NCI-H446 (cell line): Measurements from ENCODE around the gene ELOA.

Experiments used
- DNase-seq, 2 experiments: peaks; one replicate each; lab custom pipeline; 2025; lab: John Stamatoyannopoulos, UW

The ELOA gene, protein sequence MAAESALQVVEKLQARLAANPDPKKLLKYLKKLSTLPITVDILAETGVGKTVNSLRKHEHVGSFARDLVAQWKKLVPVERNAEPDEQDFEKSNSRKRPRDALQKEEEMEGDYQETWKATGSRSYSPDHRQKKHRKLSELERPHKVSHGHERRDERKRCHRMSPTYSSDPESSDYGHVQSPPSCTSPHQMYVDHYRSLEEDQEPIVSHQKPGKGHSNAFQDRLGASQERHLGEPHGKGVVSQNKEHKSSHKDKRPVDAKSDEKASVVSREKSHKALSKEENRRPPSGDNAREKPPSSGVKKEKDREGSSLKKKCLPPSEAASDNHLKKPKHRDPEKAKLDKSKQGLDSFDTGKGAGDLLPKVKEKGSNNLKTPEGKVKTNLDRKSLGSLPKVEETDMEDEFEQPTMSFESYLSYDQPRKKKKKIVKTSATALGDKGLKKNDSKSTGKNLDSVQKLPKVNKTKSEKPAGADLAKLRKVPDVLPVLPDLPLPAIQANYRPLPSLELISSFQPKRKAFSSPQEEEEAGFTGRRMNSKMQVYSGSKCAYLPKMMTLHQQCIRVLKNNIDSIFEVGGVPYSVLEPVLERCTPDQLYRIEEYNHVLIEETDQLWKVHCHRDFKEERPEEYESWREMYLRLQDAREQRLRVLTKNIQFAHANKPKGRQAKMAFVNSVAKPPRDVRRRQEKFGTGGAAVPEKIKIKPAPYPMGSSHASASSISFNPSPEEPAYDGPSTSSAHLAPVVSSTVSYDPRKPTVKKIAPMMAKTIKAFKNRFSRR

DNA sequence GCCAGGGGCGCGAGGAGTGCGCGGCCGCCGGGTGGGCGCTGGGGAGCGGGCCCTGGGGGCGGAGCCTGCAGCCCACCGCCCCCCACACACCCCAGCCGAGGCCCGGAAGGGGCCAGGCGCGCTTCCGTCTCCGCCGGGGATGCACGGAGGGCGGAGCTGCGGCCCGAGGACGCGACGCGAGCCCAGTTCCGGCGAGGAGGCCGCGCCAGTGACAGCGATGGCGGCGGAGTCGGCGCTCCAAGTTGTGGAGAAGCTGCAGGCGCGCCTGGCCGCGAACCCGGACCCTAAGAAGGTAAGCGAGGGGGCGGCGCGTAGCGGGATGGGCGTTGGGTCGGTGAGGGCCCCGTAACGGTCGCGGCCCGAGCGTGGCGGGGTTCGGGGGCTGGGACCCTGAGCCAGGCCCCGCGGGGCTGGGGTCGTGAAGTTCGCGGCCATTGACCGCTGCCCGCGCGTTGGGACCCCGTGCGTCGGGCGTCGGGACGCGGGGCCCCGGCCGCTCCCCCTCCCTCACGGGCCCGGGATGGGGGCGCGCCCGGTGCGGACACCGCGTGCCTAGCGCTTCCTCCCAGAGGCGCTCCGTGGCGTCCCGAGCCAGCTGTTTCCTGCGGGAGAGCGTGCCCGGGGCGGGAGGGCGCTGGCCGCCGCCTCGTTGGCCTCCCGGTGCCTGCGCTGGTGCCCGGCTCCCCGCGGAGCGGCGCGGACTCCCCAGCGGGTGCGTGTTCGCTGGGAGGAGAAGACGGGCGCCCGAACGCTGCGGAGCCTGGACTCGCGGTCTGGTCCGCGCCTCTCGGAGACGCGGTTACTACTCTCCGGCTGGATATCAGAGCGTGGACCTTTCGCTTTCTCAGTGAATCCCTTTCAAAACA lies at the start of gene ELOA:
TSS of gene ELOA (plus strand) at position 185 of the 866 bp plus-strand sequence. CDS start at position 218, 33 bp downstream.
- DNase-seq, result peak; percentile 60 to 83

DNA sequence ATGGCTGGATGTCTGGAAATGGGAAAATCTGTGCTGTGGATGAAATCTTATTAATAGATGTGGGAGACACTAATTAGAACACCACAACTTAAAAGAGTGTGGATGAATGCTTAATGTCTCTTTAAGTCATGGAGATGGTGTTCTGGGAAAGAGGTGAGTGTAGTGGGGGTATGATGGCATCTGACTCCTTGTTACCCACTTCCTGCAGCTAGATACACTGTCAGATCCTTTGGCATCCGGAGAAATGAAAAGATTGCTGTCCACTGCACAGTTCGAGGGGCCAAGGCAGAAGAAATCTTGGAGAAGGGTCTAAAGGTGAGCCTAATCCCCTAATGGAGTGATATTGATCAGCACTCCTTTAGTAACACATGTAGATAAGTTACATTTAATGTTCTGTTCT lies 49.7 kb upstream of the ELOA start:
- DNase-seq, result no peak

DNA sequence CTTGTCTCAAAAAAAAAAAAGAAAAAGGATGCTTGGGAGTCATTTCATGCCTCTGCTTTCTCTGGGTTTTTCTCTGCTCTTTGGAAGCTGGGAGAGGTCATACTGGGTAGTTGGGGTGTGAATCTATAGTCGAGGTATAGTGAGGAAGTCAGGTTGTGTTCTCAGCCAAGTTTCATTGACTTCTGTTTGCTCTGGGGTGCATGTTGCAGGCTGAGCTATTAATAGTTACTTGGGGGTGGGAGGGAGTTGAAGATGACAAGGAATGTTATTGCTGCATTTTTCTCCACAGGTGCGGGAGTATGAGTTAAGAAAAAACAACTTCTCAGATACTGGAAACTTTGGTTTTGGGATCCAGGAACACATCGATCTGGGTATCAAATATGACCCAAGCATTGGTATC lies 48.9 kb upstream of the ELOA start:
- DNase-seq, result no peak

DNA sequence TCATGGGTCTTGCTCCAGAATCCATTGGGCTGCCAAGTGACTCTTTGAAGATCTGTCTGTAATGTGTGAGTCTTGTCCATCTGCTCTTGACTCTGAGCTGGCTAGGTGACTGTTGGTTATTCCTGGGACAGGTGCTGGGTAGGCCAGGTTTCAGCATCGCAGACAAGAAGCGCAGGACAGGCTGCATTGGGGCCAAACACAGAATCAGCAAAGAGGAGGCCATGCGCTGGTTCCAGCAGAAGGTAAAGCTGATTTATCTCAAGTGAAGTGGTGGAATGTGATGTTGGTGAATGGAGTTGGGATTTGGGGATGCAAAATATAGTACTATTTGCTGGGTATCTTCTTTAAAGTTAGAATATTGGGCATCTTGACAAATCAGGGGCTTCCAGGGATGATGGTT lies 47.6 kb upstream of the ELOA start:
- DNase-seq, result no peak

DNA sequence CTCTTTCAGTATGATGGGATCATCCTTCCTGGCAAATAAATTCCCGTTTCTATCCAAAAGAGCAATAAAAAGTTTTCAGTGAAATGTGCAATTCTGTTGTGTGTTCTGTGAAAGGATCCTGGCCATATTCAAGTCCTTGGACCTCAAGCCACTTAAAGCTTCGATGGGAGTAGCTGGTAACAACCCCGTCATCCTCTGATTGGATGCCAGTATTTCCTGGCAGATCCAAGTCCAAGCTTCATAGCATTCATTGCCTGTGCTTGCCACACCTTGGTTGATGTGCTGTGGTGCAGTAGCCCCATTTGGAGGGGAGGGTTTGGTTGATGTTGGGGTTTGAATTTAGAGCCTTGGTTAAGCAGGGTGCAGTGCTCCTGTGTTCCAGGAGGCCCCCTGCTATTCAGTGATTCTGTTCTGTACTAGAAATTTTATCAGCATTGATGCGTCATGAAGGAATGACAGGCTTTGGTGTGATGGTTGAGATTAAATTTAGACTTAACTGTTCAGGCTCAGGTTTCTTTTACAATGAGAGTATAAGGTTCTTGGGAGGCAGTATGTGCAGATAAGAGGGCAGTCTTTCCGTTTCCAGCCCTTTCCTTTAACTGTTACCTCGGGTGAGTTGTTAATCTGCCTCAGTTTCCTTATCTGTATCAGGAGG lies 46.8 kb upstream of the ELOA start:
- no peak for DNase-seq

DNA sequence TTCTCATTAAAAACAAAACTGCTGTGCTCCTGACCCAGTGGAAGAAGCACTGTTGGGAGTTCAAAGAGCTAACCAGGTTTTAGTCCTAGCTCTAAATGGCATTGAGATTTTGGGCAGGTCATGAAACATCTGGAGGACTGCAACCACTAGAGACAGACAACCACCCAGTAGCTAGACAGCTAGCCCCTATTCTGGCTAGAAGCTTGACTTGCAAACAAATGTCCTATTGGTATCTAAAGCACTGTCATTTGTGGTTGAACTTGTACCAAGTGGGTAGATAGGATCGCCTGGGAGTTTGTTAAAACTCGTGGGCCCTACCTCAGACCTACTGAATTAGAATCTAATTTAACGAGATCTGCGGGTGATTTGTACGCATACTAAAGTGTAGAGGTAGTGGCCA lies 44.8 kb upstream of the ELOA start:
- no peak for DNase-seq

DNA sequence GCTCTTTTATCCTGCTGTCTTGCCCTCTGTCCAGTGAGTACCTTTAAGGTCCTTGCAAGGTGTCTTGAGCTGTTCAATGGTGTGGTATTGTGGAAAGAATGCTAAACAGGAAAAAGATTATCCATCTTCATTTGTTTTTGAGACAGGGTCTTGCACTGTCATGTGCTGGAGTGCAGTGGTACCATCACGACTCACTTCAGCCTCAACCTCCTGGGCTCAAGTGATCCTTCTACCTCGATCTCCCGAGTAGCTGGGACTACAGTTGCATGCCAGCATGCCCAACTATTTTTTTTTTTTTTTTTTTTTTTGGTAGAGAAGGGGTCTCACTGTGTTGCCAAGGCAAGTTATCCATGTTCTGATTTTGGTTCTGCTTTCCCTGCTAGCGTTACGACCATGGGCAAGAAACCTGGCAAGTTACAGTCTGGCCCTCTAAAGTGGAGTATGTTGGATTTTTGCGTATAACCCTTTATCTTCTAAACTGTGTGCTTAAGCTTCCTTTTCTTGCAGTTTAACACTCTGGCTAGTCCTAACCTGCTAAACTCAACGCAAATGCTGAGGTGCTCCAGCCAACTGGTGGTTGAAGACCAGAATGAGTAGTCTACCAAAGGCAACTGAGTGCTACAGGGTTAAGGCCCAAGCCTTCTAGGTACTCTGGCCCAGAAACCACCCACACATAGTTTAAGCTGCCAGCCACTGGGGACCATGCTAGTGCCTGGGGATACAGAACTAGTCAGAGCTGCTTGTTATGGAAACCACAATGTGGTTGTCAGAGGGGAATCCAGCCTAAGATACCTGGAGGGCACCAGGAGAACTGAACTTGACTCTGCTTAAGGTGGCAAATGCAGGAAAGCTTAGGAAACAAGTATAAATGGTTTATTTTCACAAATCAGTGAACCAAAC lies 43.7 kb upstream of the ELOA start:
- no peak for DNase-seq

DNA sequence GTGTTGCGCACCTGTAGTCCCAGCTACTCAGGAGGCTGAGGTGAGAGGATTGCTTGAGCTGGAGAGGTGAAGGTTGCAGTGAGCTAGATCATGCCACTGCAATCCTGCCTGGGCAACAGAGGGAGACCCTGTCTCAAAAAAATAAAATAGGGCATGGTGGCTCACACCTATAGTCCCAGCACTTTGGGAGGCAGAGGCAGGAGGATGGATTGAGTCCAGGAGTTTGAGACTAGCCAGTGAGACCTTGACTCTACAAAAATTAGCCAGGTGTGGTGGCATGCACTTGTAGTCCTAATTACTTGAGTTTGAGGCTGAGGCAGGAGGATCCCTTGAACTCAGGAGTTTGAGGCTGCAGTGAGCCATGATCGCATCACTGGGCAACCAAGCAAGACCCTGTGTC lies 42.0 kb upstream of the ELOA start:
- DNase-seq, result no peak

DNA sequence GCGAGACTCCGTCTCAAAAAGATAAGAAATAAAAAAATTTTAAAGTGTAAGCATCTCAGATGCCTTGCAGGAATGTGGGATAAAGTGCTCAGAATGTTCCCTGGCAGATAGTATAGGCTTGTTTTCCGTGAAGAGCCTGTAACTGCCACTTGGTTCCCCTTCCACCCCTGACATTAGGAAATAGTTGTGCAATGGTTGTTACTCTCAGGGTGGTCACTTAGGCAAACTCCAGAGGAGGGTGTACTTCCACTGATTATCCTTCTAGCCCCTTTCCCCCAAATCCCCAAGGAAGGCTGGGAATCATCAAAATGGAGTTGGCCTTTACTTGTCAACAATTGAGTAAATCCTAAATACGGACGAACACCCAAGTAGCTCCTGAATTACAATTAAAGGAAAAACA lies 41.3 kb upstream of the ELOA start:
- DNase-seq, result no peak

DNA sequence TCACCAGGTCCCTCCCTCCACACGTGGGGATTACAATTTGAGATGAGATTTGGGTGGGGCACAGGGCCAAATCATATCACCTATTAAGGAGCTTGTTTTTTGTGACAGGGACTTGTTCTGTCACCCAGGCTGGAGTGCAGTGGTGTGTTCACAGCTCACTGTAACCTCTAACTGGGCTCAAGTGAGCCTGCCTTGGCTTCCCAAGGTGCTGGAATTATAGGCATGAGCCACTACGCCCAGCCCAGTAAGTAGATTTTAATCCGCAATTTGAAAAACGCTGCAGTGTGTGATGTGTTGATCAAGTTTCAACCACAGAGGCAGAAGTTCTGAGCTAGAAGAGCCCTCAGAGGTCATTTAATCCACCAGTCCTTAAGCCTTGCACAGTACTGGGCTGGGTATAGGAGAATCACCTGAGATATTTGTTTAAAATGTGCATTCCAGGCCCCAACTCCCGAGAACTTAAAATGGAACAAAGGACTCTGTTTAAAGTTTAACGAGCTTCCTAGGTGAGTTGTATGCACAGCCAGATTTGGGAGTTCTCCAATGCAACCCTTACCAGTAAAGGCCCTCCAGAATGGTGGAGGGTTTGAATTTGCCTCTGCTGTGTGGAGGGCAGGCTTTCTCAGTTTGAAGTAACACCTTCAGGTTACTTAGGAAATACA lies 38.3 kb upstream of the ELOA start:
- no peak for DNase-seq

DNA sequence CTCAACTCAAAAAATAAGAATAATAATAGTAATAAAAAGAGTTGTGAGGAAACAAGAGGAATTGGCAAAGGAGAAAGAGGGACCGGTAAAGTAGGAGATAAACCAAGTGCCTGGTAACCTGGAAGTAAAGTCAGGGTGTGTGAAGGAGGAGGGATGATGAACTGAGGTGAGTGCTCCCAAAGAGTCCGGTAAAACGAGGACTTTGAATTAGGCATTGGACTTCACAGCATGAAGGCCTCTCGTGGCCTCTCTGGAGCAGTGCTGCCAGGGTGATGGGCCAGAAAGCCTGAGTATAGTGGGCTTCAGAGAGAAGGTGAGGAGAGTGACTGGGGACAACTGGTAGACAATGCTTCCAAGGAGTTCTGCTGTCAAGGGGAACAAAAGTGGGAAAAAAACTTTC lies 34.0 kb upstream of the ELOA start:
- no peak for DNase-seq

DNA sequence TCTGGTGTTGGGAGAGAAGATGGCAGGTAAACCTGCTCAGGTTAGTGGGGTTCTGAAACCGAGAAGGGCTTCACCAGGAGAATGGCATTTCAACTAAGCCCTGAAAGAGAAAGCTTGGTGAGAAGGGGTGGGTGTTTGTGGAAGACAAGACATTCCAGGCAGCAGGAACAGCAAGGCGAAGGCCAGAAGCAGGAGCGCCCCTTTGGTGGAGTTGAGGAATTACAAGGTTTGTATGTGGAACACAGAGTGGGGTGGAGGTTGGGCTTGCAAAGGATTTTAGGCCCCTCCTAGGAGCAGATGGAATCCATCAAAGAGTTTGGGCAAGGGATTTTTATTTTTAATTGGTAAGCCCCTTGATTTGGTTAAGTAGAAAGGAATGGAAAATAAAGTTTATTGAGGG lies 24.8 kb upstream of the ELOA start:
- peak in 1 of 2 experiments; percentile 44 for DNase-seq

DNA sequence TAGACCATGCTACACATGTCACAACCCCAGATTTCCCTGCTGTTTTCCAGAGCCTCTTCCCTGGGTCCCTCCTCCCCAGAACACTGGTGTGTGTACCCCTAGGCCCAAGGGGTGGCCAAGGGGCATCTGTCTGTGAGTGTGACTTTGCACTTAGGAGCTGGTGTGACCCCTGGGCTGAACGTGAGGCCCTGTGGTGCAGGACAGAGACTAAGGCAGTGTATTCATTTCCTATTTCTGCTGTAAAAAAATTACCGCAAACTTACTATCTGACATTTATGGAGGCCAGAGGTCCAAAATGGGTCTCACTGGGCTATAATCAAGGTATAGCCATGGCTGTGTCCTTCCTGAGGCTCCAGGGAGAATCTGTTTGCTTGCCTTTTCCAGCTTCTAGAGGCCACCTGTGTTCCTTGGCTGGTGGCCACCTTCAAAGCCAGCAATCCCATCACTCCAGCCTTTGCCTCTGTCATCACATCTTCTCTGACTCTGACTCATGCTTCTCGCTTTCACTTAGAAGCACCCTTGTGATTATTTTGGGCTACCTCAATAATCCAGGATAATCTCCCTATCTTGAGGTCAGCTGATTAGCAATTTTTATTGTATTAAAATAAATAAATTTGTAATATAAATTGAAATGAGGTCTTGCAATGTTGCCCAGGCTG lies 24.0 kb upstream of the ELOA start:
- DNase-seq, result peak; percentile 22 to 43

DNA sequence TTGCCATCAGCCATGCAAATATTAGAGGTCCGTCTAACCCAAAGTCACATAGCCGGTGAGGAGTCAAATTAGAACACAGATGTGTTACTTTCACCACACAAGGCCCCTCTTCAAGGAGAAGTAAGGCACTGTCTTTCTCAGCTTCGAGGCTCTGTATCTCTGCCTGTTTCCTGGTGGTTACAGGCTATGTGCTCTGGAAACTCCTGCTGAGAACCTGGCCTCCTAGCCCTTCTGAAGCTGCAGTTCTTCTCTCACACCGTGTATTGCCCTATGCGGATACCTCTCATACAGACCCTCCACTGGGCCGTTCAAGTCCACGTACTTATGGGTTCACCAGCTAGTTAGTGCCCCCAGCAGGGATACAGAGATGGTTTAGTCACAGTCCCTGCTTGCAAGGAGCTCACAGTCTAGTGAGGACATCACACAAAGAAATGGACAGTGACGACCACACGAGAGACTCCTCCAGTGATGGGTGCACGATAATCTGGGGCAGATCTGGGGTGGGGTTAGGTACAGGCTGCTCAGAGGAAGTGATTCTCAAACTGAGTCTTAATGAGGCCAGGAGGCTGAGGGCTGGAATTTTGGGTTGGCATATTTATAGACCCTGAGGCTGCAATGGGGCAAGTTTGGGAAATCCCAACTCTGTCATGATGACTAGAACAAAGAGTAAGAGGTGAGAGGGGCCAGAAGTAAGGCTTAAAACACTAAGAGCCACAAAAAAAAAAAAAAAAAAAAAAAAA lies 22.8 kb upstream of the ELOA start:
- DNase-seq, result no peak

DNA sequence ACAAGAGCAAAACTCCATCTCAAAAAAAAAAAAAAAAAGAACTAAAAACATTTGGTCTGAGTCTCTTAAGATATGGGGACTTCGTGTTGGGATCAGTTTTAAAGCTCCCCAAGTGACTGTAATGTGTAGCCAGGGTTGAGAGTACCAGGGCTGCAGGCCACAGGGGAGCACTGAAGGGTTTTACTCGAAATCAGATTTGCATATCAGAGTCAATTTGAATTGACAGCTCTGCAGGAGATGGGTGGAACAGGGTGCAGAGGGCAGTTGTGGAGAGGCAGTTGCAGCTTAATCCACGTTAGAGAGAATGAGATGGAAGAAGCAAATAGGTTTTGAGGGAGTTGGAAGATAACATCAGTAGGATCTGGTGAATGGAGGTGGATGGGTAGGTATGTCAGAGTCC lies 20.6 kb upstream of the ELOA start:
- DNase-seq, result no peak

DNA sequence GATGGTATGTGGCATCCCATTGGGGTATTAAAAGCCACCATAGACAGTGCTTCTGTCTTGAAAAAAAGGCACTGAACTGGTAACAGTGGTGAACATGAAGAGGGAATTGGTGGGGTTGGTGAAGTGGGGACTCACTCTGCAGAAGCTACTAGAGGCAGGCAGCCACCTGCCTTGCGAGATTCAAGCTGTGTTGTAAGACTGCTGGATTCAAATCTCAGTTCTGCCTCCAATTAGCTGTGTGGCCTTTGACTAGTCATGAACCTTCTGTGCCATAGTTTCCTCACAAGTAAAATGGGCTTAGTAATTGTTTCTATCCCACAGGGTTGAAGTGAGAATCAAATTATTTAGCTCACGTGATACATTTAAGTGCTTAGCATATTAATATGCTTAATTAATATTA lies 16.6 kb upstream of the ELOA start:
- DNase-seq, result no peak

DNA sequence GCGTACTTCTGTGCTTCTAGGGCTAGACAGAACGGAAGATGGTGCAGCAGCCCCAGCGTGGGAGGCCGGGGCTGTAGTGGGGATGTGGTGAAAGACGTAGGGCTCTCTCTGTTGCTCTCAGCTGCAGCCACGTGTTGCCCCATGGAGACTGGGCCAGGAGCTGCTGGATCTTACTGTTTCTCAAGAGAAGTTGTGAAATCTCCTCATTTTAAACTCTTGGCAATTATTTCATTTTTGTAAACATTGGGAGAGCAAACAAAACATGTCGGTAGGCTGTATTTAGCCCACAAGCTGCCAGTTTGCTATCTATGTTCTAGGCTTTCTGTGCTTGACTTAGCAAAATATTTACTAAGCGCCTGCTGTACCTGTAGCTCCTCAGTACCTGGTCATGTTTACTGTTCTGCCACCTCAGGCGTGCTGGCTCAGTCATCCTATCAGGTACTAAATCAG lies 15.9 kb upstream of the ELOA start:
- DNase-seq, result no peak

DNA sequence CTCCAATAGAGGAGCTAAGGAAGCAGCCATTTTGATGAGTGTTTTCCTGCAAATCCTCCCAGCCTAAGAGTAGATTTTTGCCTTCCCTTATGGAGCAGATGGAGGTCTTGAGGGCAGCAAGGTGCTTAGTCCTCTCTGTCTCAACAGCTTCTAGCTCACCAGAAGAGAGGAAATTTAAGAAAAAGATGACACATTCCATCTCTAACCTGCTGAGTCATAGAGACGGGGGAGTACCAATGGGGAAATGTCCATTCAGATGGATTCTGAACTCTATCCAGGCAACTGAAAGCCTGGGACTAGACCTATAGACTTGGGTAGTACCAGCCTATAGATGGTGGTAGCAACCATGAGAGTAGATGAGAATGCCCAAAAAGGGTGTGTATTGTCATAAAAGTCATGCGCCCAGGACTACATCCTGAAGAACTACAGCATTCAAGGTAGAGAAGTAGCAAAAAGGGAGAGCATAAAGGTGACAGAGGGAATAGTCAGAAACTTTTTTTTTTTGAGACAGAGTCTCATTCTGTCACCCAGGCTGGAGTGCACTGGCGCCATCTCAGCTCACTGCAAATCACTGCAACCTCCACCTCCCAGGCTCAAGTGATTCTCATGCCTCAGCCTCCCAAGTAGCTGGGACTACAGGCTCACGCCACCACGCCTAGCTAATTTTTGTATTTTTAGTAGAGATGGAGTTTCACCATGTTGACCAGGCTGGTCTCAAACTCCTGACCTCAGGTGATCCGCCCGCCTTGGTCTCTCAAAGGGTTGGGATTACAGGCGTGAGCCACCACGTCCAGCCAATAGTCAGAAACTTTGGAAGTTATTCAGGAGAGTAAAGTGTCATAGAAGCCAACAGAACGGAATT lies 10.7 kb upstream of the ELOA start:
- no peak for DNase-seq
